Stimulated activated CD4-positive, alpha-beta T cell treated with anti-CD3 and anti-CD28 coated beads, Interleukin-15, amount 100 ng/mL, for 24 hours (primary cell): ENCODE results near the gene REX1BD.
"Not testable (repeated sequence)": the region's sequence is repeated elsewhere in the genome, so short reads cannot be mapped to it uniquely, and the experiment has no call there.

ENCODE experiments used
- DNase-seq: peaks from one replicate; pipeline ENCODE4 v3.0.0-alpha.2; 2020

Gene REX1BD

DNA sequence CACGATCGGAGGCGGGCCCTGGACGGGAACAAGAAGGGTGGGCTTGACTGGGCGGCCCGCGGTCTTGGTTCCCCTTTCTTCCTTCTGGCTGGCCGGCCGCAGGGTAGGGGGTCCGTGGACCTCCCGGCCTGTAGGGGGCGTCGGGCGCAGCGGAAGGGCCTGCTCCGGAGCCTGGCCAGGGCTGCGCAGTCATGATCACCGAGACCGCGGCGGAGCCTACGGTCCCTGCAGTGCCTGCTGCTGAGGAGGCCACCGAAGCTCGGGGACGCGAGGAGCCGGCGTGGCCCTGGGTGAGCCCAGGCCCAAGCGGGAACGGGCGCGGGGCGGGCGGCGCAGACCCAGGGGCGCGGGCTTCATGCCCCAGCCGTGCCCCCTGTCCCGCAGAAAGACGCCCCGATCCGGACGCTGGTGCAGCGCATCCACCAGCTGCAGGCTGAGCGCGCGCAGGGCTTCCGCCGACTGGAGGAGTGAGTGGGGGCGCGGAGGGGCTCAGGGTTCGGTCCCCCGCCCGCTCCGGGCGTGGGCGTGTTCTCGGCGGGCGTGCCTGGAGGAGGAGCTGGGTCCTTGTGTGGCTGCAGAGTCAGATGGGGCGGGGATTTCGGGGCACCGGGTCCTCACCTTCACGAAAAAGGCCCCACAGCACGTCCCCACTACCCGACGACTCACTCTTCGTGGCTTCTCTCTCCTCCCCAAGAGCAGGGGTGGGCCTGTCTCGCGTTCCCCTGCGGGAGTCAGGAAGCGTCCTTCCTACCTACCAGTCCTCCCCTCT is at the start of gene REX1BD:
REX1BD (plus strand) TSS at position 188 of the 769 bp plus-strand sequence; CDS start at position 192, 4 bp downstream.
- peak; percentile 95 for DNase-seq

DNA sequence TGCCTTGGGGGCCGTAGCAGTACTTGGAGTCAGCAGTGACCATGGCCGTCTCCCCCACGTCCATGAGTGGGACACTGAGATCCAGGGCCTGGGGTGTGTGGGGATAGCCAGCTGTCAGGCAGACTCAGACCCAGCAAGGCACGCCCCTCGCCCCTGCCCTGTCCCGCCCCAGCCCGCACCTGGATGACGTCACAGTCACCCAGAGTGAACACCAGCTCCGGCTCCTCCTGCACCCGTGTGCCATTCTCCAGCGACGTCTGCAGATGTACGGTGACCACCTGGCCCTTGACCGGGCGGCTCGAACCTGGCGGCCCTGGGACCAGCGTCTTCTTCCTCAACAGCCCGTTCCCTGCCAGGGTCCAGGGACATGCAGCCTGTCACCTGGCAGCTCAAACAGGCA is 49.2 kb upstream of the REX1BD start:
- no peak for DNase-seq

DNA sequence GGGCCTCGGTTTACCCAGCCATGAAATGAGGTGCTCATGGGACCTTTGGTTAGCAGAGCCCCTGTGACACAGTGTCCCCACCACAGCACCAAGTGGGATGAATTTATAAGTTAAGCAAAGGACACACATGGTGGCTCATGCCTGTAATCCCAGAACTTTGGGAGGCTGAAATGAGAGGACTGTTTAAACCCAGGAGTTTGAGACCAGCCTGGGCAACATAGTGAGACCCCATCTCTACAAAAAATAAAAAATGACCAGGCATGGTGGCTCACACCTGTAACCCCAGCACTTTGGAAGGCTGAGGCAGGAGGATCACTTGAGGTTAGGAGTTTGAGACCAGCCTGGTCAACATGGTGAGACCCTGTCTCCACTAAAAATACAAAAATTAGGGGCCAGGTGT is 48.4 kb upstream of the REX1BD start:
- not testable (repeated sequence) for DNase-seq

DNA sequence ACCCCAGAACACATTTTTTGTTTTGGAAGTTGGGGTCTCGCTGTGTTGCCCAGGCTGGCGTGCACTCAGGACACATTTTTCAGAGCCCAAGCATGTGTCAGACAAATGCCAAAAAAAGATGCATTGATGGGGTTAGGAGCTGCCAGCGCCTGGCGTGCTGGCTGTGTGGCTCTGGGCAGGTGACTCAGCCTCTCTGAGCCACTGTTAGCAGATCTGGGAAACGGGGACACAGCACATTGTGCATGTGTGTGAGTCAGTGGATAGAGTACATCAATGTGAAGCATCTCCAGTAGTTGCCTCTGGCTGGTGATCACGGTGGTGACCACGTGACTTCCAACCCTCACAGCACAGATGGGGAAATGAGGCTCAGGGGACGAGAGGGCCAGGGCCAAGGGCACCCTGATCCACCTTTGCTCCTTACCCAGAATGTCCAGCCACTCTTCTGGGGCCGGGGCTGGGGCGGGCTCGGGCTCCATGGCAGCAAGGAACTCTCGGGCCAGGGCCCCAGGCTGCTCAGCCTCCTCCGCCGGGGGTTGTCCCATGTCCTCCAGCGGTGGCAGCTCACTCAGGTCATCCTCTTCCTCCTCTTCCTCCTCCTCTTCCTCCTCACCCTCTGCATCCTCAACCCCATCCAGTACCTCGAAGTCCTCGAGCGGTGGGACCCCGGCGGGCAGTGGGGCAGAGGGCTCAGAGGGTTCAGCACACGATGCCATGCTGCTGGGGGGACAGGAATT is 47.2 kb upstream of the REX1BD start:
- peak; percentile 41 for DNase-seq

DNA sequence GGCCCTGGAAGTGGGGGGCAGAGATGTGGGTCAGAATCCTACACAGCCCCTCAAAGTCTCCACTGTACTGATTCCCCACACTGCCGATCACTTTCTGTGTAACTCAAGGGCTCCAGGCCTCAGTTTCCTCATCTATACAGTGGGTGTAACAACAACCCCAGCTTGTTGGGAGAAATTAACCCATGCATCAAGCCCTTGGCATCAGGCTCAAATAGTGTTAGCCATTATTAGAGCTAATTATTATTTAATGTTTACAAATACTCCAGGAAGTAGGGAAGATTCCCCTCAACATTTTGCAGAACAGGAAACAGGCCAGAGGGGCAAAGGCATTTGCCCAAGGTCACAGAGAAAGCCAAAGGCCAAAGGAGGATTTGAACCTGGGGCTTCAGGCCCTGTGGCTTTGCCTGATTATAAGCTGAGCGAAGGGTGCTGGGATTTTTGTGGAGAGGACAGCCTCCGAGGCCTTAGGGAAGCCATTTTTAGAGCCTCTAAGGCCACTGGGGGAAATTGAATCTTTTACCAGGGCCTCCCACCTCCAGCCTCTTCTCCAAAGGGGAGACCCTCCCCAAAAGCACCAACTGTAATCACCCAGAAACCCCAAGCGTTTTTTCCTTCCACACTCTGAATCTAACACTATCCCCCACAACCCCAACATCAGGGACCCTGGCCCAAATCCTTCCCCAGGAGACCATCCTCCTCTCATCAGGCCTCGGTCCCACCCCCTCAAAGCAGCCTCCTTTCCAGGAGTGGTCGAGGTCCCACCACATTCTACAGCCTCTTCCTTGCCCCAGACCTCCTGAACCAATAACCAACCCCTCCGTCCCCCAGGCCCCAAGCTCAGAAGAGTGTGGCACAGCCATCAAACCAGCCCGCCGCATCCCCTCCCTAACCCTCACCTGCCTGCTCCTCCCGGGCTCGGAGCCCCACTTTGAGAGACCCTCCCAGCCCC is 46.3 kb upstream of the REX1BD start:
- DNase-seq: peak; percentile 29

DNA sequence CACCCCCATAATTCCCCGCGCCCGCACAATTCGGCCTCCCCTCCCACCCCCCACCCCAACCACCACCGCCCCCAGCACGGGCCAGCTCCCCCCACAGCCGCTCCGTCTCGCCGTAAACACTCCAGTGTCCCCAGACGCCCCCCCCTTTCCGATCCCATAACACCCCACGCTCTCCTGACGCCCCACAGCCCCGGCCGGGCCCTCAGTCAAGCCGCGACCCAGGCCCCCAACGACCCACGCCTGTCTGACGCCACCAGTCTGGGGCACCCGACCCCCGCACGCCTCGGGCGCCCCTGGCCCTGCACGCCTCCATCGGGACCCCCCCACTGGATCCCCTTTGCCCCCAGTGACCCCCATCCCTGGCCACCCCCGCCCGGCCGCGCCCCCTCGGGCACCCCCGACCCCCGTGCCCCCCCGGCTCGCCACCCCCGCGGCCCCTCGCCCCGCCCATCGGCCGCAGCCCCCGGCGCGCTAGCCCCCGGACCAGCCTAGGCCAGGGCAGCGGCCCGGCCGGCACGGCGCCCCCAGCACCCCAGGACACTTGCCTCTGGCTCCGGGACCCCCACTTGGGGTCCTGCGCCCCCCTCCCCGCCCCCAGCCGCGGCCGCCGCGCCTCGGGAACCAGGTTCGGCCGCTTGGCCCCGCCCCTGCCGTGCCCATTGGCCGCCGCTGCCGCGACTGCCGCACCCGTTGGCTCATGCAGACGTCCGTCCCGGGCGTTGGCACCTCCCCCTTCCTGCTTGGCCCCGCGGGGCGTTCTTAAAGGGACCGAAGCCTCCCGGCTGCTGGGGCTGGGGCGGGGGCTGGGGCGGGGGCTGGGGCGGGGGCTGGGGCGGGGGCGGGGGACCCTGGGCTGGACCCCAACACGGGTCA is 45.4 kb upstream of the REX1BD start, which contains the start of gene FKBP8:
FKBP8 (minus strand) TSS at position 633 of the 873 bp plus-strand sequence. CDS start 1,603 bp downstream, outside the sequence.
- DNase-seq: peak; percentile 98

DNA sequence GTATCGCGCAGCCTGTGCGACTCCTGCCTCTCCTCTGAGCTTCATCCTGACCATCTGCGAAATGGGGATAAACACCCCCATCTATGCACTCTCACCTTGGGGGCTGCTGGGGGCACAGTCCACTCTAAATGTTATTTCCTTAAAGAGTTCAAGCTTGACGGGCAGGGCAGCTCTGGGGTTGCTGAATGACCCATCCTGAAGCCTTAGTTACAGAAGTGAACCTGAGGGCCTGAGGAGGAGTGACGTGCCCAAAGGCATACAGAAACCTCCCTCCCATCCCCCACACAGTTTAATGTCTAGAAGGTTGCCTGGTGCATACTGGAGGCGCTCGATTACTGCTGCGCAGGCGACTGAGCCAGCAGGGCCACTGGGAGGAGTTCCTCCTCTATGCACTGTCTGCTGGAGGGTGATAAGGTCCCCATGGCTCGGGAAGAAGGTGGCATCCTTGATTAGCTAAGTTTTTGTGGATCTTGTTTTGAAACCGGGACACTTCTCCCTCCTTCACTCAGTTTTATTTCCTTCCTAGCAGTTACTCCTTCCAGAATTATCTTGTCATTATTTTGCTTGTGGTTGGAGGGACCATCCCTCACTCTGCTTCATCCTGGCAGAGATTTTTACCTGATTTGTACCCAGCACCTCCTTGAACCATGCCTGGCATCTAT is 44.7 kb upstream of the REX1BD start:
- DNase-seq: peak; percentile 84

DNA sequence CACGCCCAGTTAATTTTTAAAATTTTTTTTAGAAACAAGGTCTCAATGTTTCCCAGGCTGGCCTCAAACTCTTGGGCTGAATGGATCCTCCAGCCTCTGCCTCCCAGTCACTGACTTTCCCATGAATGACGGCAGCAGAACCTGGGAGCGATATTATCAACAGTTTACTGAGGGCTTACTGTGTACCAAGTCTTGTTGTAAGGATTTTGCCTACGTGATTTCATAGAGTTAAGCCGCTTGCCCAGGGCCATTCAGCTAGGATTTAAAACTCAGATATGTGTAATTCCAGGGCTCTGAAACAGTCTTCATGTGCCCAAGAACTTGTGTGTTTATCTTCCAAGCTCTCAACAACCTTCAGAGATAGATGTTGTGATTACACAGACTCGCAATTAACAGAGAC is 37.0 kb upstream of the REX1BD start:
- DNase-seq: no peak

DNA sequence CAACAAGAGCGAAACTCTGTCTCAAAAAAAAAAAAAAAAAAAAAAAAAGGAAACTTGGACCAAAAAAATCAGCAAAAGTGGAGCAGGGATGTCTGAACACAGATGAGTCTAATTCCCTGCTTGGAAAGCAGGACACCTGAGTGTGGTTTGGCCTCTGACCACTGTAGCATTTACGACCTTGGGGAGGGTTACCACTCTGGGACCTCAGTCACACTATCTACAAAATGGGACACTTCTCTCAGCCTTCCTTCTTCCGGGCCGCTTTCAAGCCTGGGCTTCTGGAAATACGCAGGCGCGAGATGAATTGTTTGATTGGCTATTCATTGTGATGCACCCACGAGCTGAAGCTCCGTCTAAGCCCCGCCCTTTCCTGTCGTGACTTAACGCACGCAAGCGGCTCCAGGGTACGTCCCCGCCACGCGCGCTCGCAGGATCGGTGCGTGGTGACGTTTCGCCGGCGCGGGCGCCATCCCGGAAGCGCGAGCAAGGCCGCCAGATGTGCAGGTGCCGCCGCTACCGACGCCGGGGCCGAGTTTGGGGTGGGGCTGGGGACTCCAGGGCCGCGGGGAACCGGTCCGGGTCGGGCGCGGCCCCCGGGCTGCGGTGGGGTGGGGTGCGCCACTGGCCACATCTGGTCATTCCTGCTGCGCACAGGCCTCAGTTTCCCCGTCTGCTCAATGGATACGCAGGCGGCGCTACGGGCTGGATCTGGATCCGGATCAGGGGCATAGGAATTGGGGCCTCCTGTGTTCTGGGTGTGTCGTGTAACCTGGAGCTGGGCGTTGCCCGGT is 31.0 kb upstream of the REX1BD start, which contains the start of gene KXD1:
KXD1 (plus strand) TSS at position 460 of the 791 bp plus-strand sequence. CDS start 4,187 bp downstream, outside the sequence.
- DNase-seq: peak; percentile 99

DNA sequence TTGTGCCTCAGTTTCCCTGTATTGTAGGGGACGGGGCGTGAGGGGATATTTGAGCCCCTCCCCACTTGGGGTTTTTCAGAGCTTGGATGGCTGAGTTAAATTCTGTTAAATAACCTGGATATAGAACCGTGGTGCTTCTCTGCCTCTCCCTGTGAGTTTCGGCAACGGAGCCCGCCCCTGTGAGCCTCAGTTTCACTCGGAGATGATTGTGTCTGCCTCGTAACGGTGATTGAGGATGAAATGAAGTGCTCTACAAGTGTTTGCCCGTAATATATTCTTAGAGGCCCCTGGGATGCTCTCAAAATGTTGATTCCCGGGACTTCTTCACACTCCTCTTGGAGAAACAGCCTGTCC is 30.4 kb upstream of the REX1BD start:
- no peak for DNase-seq

DNA sequence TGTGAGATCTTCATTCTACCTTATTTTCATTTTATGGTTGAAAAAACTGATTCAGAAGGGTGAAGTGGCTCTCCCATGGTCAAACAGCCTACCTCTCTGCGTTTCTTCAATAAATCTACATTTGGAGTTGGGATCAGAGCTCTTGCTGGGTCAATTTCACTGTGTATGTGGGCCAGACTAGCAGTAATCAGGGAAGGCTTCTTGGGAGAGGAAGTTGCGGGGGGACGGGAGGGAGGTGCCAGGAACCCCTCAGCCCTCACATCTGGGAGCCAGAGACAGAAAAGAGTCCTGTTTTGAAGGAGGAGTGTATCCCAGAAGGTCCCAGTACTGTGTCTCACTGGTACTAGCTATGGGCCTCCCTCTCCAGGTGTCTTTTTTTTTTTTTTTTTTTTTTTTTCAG is 30.0 kb upstream of the REX1BD start:
- DNase-seq: no peak

DNA sequence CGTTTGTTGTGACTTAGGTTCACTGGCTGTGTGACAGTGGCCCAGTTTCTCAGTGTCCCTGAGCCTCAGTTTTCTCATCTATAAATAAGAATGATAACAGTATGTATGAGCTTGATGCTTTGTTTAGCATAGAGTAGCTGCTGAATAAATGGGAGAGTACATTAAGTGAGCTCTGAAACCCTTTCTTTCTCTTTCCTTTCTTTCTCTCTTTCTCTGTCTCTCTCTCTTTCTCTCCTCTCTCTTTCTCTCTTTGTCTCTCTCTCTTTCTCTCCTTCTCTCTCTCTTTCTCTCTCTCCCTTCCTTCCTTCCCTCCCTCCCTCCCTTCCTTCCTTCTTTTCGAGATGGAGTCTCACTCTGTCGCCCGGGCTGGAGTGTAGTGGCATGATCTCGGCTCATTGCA is 28.9 kb upstream of the REX1BD start:
- no peak for DNase-seq

DNA sequence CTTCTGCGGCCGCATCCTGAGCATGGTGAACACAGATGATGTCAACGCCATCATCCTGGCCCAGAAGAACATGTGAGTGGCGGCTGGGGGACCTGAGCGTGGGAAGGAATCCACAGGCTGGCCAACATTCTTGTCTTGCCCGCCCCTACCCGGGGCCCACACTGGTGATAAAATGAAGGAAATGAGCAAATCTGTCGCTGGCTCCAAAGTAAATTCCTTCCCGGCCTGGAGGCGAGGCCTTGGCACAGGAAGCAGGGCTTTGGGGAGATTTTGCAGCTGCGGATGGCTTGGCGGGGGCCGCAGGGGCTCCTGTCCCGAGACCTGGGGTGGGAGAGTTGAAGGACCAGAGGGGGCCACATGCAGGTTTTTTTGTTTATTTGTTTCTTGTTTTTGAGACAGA is 26.5 kb upstream of the REX1BD start:
- no peak for DNase-seq

DNA sequence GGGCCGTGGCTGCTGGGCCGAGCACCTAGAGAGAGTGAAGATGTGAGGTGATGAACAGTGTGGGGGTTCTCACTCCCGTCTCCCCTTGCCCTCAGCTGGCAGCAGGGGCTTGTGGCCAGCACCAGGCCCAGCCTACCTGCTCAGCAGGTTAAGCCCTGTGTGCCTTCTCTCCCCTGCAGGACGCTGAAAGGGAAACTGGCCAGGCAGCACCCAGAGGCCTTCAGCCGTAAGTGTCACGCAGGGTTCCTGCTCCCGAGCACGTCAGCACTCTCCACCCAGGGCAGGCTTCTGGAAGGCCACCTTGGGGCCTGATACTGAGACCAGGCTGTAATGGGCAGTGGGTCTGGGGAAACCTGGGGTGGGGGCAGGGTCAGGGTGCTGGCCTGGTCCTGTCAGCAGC is 21.6 kb upstream of the REX1BD start:
- DNase-seq: no peak

DNA sequence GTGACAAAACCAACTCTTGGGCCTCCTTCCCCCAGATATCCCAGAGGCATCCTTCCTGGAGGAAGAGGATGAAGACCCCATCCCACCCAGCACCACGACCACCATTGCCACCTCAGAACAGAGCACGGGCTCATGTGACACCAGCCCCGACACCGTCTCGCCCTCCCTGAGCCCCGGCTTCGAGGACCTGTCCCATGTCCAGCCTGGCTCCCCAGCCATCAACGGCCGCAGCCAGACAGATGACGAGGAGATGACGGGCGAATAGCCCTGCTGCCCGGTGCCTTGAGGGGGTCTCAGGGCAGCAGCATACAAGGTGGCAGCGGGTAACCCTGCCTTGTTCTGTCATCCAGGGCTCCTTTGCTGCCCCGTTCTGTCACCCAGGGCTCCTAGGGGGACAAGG is 20.2 kb upstream of the REX1BD start:
- no peak for DNase-seq

DNA sequence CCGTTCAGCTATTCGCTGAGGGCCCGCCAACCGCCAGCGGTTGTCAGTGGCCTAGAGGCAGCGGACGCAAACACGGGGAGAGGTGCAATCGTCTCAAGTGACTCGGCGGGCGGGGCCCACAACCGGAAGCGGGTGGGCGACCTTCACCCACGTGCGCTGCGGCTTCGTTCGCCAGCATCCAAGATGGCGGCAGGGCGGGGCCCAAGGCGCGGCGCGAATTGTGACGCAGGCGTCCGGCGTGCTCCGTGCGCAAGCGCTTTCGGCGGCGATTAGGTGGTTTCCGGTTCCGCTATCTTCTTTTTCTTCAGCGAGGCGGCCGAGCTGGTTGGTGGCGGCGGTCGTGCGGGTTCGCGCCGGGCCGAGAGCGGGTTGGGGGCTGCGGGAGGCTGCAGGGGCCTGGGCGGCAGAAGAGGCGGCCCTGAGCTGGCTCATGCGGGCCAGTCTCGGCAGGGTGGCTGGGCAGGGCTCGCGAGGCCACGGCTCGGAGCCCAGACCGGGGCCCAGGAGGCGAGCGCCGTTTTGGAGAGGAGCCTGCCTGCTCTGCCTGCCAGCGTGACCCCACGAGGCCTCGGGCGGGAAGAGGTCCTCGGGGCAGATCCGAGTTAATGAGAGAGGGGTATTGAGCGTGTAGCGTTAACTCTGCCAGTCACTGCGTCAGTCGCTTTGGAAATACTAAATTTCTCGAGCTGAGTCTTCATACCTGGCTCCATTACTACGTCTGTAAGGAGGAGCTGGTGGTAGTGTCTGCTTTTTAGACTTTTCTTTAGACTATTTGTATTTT is 16.8 kb upstream of the REX1BD start, which contains the start of gene UBA52:
UBA52 (plus strand) TSS at position 294 of the 781 bp plus-strand sequence. CDS start 1,444 bp downstream, outside the sequence.
- DNase-seq: peak; percentile 99

DNA sequence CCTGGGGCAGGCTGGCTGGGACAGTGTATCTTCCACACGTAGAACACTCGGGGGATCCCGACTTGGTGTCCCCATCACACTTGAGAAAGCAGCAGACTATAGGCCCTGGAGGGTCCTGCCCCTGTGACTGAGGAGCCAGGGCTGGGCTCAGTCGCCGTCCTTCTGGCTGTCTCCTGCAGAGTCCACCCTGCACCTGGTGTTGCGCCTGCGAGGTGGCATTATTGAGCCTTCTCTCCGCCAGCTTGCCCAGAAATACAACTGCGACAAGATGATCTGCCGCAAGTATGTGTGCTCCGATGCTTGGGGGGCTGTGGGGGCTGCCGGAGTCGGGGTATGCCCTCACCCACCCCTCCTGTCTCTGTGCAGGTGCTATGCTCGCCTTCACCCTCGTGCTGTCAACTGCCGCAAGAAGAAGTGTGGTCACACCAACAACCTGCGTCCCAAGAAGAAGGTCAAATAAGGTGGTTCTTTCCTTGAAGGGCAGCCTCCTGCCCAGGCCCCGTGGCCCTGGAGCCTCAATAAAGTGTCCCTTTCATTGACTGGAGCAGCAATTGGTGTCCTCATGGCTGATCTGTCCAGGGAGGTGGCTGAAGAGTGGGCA is 13.8 kb upstream of the REX1BD start:
- DNase-seq: no peak

DNA sequence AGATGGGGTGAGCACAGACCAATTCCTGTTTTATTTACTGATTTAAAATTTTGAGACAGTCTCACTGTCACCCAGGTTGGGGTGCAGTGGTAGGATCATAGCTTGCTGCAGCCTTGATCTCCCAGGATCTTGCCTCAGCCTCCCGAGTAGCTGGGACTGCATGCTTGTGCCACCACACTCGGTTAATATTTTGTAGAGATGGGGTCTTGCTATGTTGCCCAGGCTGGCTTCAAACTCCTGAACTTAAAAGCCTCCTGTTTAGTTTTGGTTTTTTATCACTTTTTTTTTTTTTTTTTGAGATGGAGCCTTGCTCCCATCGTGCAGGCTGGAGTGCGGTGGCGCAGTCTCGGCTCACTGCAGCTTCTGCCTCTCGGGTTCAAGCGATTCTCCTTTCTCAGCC is 12.2 kb upstream of the REX1BD start:
- DNase-seq: no peak

DNA sequence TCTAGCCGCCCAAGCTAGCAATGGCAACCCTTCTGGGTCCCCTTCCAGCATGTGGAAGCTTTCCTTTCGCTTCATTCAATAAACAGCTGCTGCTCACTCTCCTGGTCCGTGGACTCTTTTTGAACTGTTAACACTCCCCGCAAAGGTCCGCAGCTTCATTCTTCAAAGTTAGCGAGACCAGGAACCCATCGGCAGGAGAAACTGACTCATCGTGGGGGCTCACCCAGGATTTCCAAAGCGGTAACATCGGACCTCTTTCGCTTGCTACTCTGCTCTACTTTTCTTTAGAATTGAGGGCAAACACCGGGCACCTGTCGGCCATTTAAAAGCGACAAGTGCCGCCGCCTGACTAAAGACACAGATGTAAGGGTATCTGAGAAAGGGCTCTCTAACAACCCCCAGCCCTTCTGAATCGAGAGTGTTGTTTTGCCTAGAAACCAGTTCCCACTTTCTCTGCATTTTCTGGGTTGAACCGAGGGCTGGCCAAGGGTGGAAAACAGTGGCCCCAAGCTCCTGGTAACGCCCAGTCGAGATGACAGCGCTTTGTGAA is 11.2 kb upstream of the REX1BD start:
- DNase-seq: no peak
